ENCODE measurements around the gene PTPRN2.

The PTPRN2 gene

GRCh38 chr7:157845203-157845835 lies 742.3 kb downstream of the PTPRN2 start:
- DNase-seq = no peak

GRCh38 chr7:157844611-157845010 lies 743.0 kb downstream of the PTPRN2 start:
- no peak for DNase-seq

GRCh38 chr7:157844141-157844540 lies 743.5 kb downstream of the PTPRN2 start:
- no peak for DNase-seq

- DNase-seq = no peak
Measured at GRCh38 chr7:157843336-157844140, 744.1 kb downstream of the PTPRN2 start.

- DNase-seq = no peak
Measured at GRCh38 chr7:157841773-157842370, 745.8 kb downstream of the PTPRN2 start.

GRCh38 chr7:157840914-157841772 lies 746.5 kb downstream of the PTPRN2 start:
- no peak for DNase-seq

- DNase-seq = no peak
Measured at GRCh38 chr7:157840174-157840913, 747.3 kb downstream of the PTPRN2 start.

GRCh38 chr7:157839672-157840167 lies 747.9 kb downstream of the PTPRN2 start:
- no peak for DNase-seq

GRCh38 chr7:157839226-157839625 lies 748.4 kb downstream of the PTPRN2 start:
- no peak for DNase-seq

GRCh38 chr7:157837561-157837960 lies 750.1 kb downstream of the PTPRN2 start:
- DNase-seq = no peak

GRCh38 chr7:157837047-157837446 lies 750.6 kb downstream of the PTPRN2 start:
- no peak for DNase-seq

GRCh38 chr7:157834501-157835163 lies 753.0 kb downstream of the PTPRN2 start:
- DNase-seq = no peak

- no peak for DNase-seq
Measured at GRCh38 chr7:157832866-157833607, 754.6 kb downstream of the PTPRN2 start.

GRCh38 chr7:157832421-157832820 lies 755.2 kb downstream of the PTPRN2 start:
- DNase-seq = no peak

- no peak for DNase-seq
Measured at GRCh38 chr7:157832006-157832405, 755.6 kb downstream of the PTPRN2 start.

GRCh38 chr7:157831143-157831905 lies 756.3 kb downstream of the PTPRN2 start:
- no peak for DNase-seq

GRCh38 chr7:157830331-157830730 lies 757.3 kb downstream of the PTPRN2 start:
- no peak for DNase-seq

- DNase-seq = no peak
Measured at GRCh38 chr7:157829491-157829890, 758.1 kb downstream of the PTPRN2 start.

- DNase-seq = no peak
Measured at GRCh38 chr7:157828881-157829280, 758.7 kb downstream of the PTPRN2 start.

- no peak for DNase-seq
Measured at GRCh38 chr7:157828190-157828589, 759.4 kb downstream of the PTPRN2 start.

All from SIG-M5 (cell line).